Measurements from ENCODE around the gene ONECUT1.

The ONECUT1 gene

DNA sequence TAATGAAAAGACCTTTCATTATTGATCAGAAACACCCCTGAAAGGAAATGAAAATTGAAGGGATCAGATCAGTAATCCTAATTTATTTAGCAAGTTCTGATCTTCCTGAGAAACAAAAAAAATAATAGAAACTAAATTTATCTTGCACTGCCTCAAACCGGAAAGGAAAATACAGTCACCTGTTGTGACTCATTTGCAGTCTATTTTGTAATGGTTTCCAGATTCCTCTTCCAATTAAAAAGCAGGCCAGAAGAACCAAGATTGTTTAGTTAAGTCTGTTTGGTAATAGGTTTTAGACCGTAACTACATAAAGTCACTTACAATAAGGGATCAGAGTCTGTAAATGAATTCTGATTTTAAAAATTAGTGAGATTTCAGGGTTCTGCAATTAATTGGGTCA is 61.2 kb downstream of the ONECUT1 start:
- no peak for TF ChIP-seq CTCF (IDR thresholded peaks at IDR 0.05; ENCODE audit: borderline replicate concordance, control extremely low read depth, extremely low read depth, insufficient read depth, missing control alignments)
- in situ Hi-C loops (cut with MboI; ENCODE audit: low sequenced_read_pairs, unreplicated experiment) = no loop called here
- DNase-seq (ENCODE audit: low spot score) = no peak

DNA sequence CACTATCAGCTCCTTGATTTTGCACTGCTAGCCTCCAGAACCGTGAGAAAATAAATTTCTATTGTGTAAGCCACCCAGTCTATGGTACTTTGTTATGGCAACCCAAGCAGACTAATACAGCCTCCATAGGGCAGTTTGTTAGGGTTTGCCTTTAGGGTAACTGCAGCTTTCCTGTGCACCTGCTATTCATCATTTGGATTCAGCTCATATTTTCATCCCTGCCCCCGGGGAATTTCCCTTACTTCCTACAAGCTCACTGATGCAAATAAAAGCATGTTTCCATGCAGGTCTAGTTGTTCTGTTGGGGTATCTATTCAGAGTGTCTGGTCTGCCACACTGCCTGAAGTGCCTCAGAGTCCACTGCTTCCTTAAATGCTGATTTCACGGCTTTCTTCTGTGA is 62.3 kb downstream of the ONECUT1 start:
- TF ChIP-seq CTCF (IDR thresholded peaks at IDR 0.05; ENCODE audit: borderline replicate concordance, control extremely low read depth, extremely low read depth, insufficient read depth, missing control alignments) = no peak
- in situ Hi-C loops (cut with MboI; ENCODE audit: low sequenced_read_pairs, unreplicated experiment) = no loop called here
- DNase-seq (ENCODE audit: low spot score) = no peak

DNA sequence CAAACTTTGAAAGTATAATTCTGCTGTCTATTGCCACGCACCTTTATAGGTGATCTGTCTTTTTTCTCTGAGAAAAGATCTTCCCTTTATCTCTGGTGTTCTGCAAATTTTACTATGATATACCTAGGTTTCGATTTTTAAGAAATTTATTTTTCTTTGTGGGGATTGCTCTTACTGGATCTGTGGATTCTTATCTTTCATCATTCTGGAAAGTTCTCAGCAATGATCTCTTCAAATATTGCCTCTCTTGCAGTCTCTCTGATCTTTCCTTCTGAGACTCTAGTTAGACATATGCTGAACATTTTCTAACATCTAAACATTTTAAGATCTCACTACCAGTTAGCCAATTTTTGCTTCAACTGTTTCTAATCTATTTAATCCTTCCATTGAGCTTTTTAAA is 63.9 kb downstream of the ONECUT1 start:
- in situ Hi-C loops (cut with MboI; ENCODE audit: low sequenced_read_pairs, unreplicated experiment) = no loop called here
- TF ChIP-seq CTCF (IDR thresholded peaks at IDR 0.05; ENCODE audit: borderline replicate concordance, control extremely low read depth, extremely low read depth, insufficient read depth, missing control alignments) = no peak

GRCh38 chr15:52718551-52718950 is 71.6 kb downstream of the ONECUT1 start:
- in situ Hi-C loops (cut with MboI; ENCODE audit: low sequenced_read_pairs, unreplicated experiment) = no loop called here
- no peak for DNase-seq (ENCODE audit: low spot score)
- no peak for TF ChIP-seq CTCF (IDR thresholded peaks at IDR 0.05; ENCODE audit: borderline replicate concordance, control extremely low read depth, extremely low read depth, insufficient read depth, missing control alignments)

More for the DNA sequence above, 63.9 kb downstream of the ONECUT1 start:
- DNase-seq (ENCODE audit: low spot score) = no peak

GRCh38 chr15:52717924-52718323 is 72.2 kb downstream of the ONECUT1 start:
- in situ Hi-C loops (cut with MboI; ENCODE audit: low sequenced_read_pairs, unreplicated experiment) = no loop called here
- no peak for DNase-seq (ENCODE audit: low spot score)
- TF ChIP-seq CTCF (IDR thresholded peaks at IDR 0.05; ENCODE audit: borderline replicate concordance, control extremely low read depth, extremely low read depth, insufficient read depth, missing control alignments) = no peak

DNA sequence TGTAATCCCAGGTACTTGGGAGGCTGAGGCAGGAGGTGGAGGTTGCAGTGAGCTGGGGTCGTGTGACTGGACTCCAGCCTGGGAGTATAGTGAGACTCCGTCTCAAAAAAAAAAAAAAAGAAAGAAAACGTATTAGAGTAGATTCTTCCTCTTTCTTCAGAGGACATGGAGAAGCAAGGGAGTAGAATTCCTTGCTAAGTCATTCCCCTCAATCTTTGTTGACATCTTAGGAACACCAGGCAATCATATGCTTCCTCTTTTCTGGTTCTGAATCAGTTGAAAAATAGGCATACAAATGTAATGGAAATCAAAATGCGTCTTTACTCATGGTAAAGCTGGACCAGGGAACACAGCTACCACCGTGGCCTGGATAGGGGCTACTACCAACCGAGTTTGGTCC is 72.7 kb downstream of the ONECUT1 start:
- no peak for TF ChIP-seq CTCF (IDR thresholded peaks at IDR 0.05; ENCODE audit: borderline replicate concordance, control extremely low read depth, extremely low read depth, insufficient read depth, missing control alignments)

GRCh38 chr15:52716536-52716935 is 73.6 kb downstream of the ONECUT1 start:
- in situ Hi-C loops (cut with MboI; ENCODE audit: low sequenced_read_pairs, unreplicated experiment) = no loop called here
- DNase-seq (ENCODE audit: low spot score) = no peak
- no peak for TF ChIP-seq CTCF (IDR thresholded peaks at IDR 0.05; ENCODE audit: borderline replicate concordance, control extremely low read depth, extremely low read depth, insufficient read depth, missing control alignments)

More for the DNA sequence above, 72.7 kb downstream of the ONECUT1 start:
- DNase-seq (ENCODE audit: low spot score) = no peak
- in situ Hi-C loops (cut with MboI; ENCODE audit: low sequenced_read_pairs, unreplicated experiment) = no loop called here

Measured in GM13976 (cell line).